ENCODE measurements around the gene SFMBT1. TPM values are rescaled to one million over a fixed set of nuclear protein-coding genes. Genes with fewer than 3 reads are reported as not detected.

SFMBT1 gene
- total and polyA plus RNA-seq, 9 of the 15 experiments (the other 6 are each of a cell fraction or from before 2014, with no cell fraction given), result 0.76 to 6.6 (median 3.6) TPM

GRCh38 chr3:53077476-53078220, 31.8 kb upstream of the SFMBT1 start:
- Histone ChIP-seq H3K79me2 (ENCODE audit: control insufficient read depth, insufficient read depth, low read length) (no peaks in the 10 kb centered on the region), H3K4me2 (ENCODE audit: insufficient read depth, low read length) (no peak overlapping the region), H3K9me1 (ENCODE audit: control insufficient read depth, insufficient read depth, low read length) (no peaks in the 10 kb centered on the region), H3K36me3 (ENCODE audit: control insufficient read depth, insufficient read depth, low read length) (no peaks in the 10 kb centered on the region), H3K9ac (ENCODE audit: insufficient read depth in 1 of 2, low read depth in 2 of 2, low read length in 2 of 2) (no peak overlapping the region), H3K27ac (ENCODE audit: extremely low read depth, low read depth, low read length) (no peak overlapping the region), H2AFZ (ENCODE audit: low read depth, low read length) (no peak overlapping the region), H3K4me3 (no peak overlapping the region), H3K4me1 (replicated peaks in 1 of 2; ENCODE audit: control insufficient read depth in 2 of 2, insufficient read depth in 2 of 2, low read length in 2 of 2) (peaks cover 6 to 13% of the 10 kb centered on the region in 2 experiments; a peak in 4 of 5 replicates), H3K9me3 (replicated peaks; ENCODE audit: control insufficient read depth, insufficient read depth, low read depth, low read length) (no peaks in the 10 kb centered on the region), H3K27me3 (ENCODE audit: control insufficient read depth in 2 of 2, insufficient read depth in 2 of 2, low read length in 2 of 2) (no peaks in the 10 kb centered on the region), H4K20me1 (replicated peaks; ENCODE audit: control insufficient read depth, insufficient read depth, low read length) (no peaks in the 10 kb centered on the region)
- BruUV-seq (replicated peaks), result no TSS peak
- intact Hi-C loops (cut with micrococcal nuclease), result loop anchor here (10.0 kb wide), 1 partner anchor 333 kb away; no protein-coding TSS in a partner anchor
- ChIA-PET POLR2A (interaction anchor here (1.6 kb wide), 1 partner anchor 11 kb away, joined by 4 read pairs; no protein-coding TSS in a partner anchor), CTCF (ENCODE audit: low intra/inter-chr PET ratio) (no interaction called here)
- 19% methylated on average over 8 of the region's 10 CpGs for WGBS (ENCODE audit: insufficient coverage, low coverage, missing lambda C conversion rate)
- no peak for ATAC-seq
- in situ Hi-C loops (cut with MboI), result loop anchor here (10.0 kb wide), 1 partner anchor 233 kb away; no protein-coding TSS in a partner anchor
- no peak for FAIRE-seq
- DNase-seq (ENCODE audit: extremely low read depth in 1 of 4, low spot score in 3 of 4), result no peak
- TF ChIP-seq RBM14 (IDR thresholded peaks at IDR 0.05; ENCODE audit: borderline replicate concordance, insufficient read depth, low read depth, low read length), result no peak
- no peak for TF ChIP-seq CHCHD3 (CRISPR knock-in tag; IDR thresholded peaks at IDR 0.05)
- TF ChIP-seq SMARCE1 (IDR thresholded peaks at IDR 0.05), result no peak
- TF ChIP-seq CHD7 (IDR thresholded peaks at IDR 0.05; ENCODE audit: low read depth, low read length), result no peak
- TF ChIP-seq, protein P1, sequence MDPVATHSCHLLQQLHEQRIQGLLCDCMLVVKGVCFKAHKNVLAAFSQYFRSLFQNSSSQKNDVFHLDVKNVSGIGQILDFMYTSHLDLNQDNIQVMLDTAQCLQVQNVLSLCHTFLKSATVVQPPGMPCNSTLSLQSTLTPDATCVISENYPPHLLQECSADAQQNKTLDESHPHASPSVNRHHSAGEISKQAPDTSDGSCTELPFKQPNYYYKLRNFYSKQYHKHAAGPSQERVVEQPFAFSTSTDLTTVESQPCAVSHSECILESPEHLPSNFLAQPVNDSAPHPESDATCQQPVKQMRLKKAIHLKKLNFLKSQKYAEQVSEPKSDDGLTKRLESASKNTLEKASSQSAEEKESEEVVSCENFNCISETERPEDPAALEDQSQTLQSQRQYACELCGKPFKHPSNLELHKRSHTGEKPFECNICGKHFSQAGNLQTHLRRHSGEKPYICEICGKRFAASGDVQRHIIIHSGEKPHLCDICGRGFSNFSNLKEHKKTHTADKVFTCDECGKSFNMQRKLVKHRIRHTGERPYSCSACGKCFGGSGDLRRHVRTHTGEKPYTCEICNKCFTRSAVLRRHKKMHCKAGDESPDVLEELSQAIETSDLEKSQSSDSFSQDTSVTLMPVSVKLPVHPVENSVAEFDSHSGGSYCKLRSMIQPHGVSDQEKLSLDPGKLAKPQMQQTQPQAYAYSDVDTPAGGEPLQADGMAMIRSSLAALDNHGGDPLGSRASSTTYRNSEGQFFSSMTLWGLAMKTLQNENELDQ (CRISPR knock-in tag; IDR thresholded peaks at IDR 0.05; ENCODE audit: borderline replicate concordance), result no peak
- TF ChIP-seq NCOA1 (IDR thresholded peaks at IDR 0.05; ENCODE audit: low read depth), result no peak
- no peak for TF ChIP-seq POLR2G (IDR thresholded peaks at IDR 0.05; ENCODE audit: low read depth, low read length)
- TF ChIP-seq PHB2 (IDR thresholded peaks at IDR 0.05; ENCODE audit: low read depth), result no peak

Data from K562 (cell line).